Thyroid gland (tissue), 4 donors: ENCODE data around the gene SAMD1.

Experiments
- POLR2A ChIP-seq, 2 donors: fragments of 450-650 bp; IDR thresholded peaks; one replicate each; pipeline ENCODE4 v1.6.1; 2017; ENCODE audit warnings: antibody characterized with exemption in 2 of 2, mild to moderate bottlenecking in 2 of 2, moderate library complexity in 1 of 2
- TF ChIP-seq, protein P1 (sequence below), 6 experiments: fragments of 200-600 bp in 3 of 6; fragments of 450-650 bp in 3 of 6; sonication (generic) in 3 of 6; IDR thresholded peaks; one replicate each; pipeline ENCODE4 v1.5.1; 2016 to 2019; ENCODE audit warnings: antibody characterized with exemption in 6 of 6, mild to moderate bottlenecking in 2 of 6, inconsistent platforms in 1 of 6, moderate library complexity in 1 of 6

DNA sequence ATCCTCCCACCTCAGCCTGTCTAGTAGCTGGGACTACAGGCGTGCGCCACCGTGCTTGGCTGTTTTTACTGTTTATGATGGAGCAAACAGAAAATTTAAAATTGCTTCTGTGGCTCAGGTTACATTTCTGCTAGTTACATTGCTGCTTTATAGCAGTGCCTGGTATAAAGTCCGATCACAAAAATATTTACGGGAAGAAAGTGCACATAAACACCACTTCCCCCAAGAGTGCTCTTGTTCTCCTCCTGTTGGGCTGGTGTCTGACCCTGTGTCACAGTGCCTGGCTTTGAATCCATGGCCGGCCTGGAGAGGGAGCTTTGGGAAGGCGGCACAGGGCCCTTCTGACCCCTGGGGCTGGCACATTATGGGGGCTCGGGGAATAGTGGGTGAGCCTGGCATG lies 15.1 kb upstream of the SAMD1 start:
- no peak for TF ChIP-seq POLR2A (IDR thresholded peaks at IDR 0.05)
- TF ChIP-seq, protein P1, sequence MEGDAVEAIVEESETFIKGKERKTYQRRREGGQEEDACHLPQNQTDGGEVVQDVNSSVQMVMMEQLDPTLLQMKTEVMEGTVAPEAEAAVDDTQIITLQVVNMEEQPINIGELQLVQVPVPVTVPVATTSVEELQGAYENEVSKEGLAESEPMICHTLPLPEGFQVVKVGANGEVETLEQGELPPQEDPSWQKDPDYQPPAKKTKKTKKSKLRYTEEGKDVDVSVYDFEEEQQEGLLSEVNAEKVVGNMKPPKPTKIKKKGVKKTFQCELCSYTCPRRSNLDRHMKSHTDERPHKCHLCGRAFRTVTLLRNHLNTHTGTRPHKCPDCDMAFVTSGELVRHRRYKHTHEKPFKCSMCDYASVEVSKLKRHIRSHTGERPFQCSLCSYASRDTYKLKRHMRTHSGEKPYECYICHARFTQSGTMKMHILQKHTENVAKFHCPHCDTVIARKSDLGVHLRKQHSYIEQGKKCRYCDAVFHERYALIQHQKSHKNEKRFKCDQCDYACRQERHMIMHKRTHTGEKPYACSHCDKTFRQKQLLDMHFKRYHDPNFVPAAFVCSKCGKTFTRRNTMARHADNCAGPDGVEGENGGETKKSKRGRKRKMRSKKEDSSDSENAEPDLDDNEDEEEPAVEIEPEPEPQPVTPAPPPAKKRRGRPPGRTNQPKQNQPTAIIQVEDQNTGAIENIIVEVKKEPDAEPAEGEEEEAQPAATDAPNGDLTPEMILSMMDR (IDR thresholded peaks at IDR 0.05), result no peak
